Inflammatory macrophage treated with lipopolysaccharide for 4 hours (primary cell): ENCODE measurements around the gene DDA1.

Experiments
- DNase-seq: peaks from one replicate; pipeline ENCODE4 v3.0.0-alpha.2; 2020

Gene DDA1

DNA sequence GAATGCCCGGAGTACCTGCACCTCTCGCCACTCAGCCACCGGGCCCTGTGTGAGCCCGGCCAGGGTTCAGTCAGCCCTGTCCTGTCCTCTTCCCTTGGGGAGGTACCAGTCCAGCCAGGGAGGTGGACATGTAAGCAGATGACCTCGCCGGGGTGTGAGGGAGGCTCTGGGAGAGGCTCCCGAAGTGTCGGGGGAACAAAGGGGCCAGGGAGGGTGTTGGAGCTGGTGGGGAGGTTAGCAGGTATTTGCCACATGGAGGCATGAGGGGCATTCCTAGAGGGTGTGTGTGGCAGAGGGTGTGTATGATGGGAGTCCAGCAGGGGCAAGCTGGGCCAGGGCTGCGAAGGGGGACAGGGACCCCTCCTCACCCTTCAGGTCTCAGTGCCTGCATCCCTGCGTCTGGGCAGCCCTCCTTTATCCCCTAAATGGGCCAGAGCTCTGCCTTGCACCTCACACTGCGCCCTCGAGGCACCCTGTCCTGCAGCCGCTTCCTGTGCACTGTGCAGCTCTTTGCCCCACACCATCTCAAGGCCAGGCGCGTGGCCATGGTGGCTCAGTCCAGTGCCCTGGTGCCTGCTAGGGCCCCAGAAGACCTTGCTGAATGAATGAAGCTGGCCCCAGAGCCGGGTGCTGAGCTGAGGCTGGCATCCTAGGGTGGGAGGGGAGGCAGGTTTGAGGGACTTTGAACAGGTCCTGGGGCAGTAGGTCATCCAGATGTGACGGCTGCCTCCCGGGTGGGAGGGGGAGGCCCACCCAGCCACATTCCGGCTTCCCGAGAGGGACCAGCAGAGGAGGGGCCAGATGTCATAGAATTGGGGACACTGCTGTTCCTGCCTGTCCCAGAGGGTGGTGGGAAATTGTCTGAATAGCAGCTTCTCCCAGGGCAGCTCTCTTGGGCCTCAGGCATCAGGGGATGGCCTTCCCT, 3.1 kb downstream of the DDA1 start:
- no peak for DNase-seq

DNA sequence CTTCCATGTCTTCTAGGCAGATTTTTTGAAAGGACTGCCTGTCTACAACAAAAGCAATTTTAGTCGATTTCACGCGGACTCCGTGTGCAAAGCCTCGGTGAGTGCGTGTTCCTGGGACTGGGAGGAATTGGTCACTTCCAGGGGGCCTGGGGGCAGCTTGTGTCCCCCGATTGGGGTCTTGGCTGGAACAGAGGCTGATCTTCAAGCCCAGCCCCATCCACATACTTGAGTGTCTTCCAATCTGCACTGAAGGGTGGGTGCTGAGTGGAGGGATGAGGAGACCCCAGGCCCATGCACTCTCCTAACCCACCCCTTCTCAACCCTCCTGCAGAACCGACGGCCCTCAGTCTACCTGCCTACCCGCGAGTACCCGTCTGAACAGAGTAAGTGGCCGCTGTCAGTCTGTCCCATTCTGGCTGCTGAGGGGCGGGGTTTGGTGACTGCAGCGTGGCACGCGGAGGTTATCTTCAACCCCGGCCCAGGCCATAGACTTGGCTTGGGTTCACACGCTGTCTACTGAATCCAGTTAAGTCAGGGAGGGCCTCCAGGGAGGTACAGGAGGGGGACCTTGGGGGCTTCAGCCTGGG, 4.7 kb downstream of the DDA1 start:
- DNase-seq: no peak

- DNase-seq: no peak
Measured at GRCh38 chr19:17318966-17319365, 9.6 kb downstream of the DDA1 start.

- DNase-seq: no peak
Measured at GRCh38 chr19:17319473-17320238, 10.3 kb downstream of the DDA1 start.

GRCh38 chr19:17320435-17320834, 11.1 kb downstream of the DDA1 start:
- no peak for DNase-seq

DNA sequence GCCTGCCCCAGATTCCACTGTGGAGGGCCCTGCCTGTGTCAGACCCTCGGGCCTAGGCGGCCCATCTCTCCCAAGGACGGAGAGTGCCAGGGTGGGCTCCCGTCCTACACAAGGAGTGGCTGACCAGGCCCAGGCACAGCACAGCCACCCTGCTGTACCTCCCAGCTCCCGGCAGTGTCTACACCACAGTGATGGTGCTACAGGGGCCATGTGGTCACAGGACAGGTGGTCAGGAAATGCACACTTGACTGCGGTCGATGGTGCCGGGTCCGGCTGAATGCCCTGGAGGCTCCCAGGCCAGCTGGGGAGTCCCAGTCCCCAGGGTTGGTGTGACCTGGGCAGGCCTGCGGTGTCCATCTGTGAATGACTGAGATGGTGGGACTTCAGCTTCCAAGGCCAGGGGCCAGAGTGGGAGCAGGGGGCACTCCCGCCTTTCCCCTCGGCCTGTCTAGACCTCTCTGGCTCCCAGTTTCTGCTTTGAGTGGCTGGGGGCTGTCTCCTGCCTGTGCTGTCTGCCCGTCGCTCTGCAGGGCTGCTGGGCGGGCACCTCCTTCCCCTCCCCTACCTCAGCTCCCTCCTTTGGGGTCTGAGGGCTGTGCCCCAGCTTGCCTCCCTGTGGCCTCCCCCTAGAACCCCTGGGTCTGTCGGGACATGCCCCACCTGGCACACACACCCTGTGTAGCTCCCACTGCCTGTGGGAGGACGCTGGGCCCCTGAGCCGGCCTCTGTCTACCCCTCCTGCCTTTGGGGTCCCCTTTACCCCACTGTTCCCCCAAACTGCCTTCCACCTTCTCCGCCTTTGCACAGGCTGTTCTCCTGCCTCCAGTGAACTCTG, 12.5 kb downstream of the DDA1 start:
- no peak for DNase-seq

DNA sequence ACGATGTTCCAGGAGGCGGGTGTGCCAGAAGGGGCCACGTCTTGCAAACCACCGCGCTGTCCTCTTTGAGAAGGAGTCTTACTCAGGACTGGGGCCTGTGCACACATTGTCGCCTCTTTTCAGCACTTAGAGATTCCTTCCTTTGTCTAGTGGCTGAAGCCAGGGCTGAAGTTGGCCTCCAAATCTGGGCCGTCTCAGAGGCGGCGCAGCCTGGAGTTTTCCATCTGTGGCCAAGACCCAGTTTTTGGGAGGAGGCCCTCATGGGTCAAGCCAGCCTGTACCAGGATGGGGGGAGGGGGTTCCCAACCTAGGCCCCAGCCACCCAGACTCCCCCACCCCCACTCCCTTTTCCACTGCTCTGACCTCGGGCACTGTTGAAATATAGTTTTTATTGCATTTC, 13.5 kb downstream of the DDA1 start:
- no peak for DNase-seq

DNA sequence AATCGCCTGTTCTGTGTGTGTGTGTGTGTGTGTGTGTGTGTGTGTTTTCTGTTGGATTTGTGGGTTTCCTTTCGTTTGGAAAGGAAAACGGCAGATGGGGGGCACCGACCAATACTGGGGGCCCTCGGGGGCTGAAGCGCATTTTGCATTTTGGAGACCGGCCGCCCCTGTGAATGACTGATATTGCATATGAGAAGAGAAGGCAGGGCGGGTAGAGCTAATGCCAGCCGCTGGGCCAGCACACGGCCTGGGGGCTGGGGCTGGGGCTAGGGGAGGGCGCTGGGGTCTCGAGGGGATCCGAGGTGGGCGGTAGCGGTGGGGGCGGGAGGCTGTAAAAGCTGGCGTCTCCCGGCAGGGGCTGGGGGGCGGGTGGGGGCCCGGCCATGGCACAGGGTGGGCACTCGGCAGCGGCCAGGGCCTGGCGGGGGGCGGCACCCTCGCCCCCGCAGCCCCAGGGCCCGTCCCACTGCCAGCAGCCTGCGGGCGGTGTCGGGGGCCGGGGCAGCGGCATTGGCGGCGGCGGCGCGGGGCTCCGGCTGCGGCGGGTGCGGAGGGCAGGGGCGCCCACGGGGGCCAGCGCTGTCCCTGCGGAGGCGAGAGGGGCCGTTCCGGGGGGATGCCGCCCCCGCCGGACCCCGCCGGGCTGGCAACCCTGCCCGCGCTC, 14.1 kb downstream of the DDA1 start:
- no peak for DNase-seq

DNA sequence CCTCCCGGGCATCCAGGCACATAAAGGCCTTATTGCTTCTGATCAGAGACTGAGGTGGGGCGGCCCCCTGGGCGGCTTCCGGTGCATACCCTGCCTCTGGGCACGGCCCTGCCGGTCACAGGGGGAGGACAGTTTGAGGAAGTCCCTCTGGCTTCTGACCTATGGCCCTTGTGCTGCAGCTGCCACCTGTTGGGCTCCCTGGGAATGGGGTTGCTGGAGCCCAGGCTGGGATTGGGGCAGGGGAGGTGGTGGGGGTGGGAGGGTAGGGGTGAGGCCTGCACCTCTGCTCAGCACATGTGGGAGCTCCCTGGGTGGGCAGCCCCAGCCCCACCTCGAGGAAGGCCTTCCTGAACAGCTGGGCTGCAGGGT, 14.6 kb downstream of the DDA1 start:
- peak; percentile 45 for DNase-seq

DNA sequence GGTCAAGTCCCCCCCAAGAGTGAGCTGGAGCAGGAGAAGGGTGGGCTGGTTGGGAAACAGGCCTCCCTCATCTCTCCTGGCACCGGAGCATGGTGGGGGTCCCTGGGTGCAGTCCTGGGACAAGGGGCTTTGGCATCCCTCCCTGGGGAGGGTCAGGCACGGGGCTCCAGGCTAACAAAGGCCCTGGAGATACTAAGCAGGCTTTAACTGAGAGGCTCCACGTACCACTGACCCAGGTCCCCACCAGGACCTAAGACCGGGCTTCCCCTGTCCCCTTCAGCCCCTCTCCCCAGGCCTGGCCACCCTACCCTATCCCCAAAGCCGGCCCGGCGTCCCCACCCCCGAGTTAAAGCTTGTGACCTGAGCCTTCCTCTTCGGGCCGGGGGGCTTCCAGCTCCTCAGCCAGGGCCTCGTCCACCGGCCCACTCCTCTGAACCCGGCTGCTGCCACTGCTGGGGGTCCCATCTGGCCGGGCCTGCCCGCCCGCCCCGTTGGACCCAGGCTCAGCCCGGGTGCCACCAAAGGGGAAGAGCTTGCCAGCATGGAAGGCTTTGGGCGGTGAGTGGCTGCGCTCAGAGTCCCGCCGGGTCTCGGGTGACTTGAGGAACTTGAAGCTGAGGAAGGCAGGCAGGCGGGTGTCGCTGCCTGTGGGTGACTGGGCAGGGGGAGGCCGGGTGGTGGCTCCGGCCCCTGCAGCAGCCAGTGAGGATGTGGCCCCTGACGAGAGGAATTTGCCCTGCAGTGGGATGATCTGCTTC, 15.2 kb downstream of the DDA1 start:
- no peak for DNase-seq

- no peak for DNase-seq
Measured at GRCh38 chr19:17325133-17325532, 15.8 kb downstream of the DDA1 start.

- DNase-seq: no peak
Measured at GRCh38 chr19:17325881-17326594, 16.7 kb downstream of the DDA1 start.

DNA sequence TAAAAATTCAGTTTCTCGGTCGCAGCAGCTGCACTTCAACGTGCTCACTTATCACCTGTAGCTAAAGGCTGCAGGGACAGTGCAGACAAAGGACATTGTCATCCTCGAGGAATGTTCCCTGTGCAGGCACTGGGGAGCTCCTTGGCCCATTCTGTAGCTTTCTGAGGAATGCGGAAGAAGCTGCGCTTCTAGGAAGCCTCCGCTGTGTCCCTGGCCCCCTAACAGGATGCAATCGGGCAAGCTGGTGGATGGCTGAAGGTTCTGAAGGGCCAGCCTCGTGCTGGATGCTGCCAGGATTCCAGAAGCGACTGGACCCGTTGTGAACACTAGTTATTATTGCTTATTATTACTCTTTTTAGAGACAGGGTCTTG, 17.2 kb downstream of the DDA1 start:
- no peak for DNase-seq

DNA sequence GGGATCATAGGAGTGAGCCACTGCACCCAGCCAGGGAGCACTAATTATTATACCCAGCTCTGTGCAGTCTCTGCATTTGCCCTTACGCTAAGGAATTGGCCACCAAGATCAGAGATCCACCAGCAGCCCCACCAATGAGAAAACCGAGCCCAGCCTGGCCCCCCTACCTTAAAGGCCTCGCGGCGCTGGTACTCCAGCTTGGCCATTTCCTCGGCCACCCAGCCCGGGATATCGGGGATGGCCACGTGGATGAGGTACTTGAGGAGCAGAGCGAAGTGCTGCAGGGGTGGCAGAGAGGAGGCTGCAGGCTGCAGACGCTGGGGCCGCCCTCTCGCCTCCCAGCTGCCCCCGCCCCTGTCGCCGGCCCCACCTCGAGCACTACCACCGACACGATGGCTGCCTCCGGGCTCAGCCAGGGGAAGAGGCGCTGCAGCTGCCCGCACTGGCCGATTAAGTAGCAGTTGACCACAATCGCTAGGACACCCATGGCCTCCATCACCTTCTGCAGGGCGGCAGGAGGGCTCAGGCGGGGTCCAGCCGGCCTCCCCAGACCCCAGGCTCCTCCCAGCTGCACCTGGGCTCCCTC, 17.8 kb downstream of the DDA1 start:
- no peak for DNase-seq

GRCh38 chr19:17327654-17328516, 18.5 kb downstream of the DDA1 start:
- DNase-seq: peak; percentile 40

DNA sequence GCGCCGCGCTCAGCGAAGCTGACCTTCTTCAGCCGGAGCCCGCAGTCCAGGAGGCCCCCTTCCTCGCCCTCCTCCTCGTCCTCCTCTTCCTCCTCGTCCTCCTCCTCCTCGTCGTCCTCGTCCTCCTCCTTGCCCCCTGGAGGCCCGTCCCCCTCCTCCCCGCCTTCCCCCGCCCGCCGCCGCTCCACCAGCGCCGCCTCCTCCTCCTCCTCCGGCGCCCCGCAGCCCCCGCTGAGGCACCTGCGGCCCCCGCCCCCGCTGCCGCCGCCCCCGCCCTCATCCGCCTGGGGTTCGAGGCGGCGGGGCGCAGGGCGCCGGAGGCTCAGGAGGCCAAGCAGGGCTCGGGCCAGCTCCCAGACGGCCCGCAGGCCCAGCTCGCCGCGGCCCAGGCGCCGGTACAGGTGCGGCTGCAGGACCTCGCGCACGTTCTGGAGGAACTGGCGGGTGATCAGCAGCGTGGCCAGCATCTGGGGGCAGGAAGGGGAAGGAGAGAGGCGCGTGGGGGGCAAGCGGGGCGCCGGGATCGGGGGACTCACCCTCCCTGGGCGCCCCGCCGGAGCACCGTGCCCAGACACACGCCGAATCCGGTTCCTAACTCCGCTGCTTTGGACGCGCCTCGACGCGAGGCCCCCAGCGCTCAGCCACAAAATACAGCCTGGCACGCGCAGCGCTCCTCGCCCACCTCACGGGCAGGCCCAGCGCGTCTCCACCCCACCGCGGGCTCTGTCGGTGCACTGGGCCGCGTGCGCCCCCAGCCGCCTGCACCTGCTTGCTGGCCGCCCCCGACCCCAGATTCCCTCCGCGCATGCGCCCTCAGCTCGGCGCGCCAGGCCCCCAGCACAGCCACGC, 19.4 kb downstream of the DDA1 start:
- no peak for DNase-seq

DNA sequence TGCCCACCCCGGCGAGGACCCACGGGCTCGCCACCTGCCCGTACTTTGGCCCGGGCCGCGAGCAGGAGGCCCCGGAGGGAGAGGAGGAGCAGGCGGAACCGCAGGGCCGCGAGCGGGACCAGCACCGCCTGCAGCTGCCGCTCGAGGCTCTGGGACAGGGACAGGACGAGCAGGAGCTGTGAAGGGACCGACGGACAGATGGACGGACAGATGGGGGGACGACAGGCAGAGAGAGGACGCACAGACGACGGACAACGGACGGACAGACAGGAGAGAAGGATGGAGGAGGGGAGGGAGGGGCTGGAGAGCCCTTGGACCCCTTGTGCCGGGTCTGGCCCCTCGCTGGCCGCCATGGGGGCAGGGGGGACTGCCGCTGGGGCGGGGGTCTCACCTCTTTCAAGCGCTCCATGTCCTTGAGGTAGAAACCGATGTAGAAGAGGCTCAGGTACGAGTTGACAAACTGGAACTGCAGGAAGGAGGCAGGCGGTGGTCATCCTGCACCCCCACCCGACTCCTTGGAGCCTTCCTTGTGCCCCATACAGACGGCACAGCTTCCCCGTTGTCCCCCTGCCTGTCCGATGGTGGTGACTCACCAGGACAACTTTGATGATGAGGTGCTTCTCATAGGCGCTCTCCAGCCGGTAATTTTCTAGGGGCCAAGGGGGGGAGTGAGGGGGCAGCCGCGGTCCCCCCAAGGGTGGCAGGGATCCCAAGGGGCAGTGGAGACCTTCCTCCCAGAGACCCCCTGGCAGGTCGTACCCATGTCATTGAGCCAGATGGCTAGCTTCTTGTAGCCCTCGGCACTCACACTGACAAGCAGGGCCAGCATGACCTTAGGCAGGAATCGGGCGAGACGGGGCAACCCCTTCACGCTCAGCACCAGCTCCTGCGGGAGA, 20.3 kb downstream of the DDA1 start:
- DNase-seq: no peak
